Esophagus squamous epithelium (tissue), 5 donors: Measurements from ENCODE around the gene NR3C2. TPM values are rescaled to one million over a fixed set of nuclear protein-coding genes. Genes with fewer than 3 reads are reported as not detected.

Experiments used
- DNase-seq: peaks from one replicate; lab custom pipeline; 2025; lab: John Stamatoyannopoulos, UW
- H3K27ac ChIP-seq, 4 donors: fragments of 200-600 bp; sonication (generic); one replicate each; pipeline ENCODE4 v1.5.1; 2016 to 2019; ENCODE audit warnings: mild to moderate bottlenecking in 1 of 4
- H3K27me3 ChIP-seq, 4 donors: fragments of 200-600 bp; sonication (generic); 1 replicate in 3 of 4; 2 replicates in 1 of 4; pipeline versions ENCODE4 v1.5.1 to v1.6.0; 2017 to 2021; ENCODE audit warnings: antibody characterized with exemption in 1 of 4
- H3K36me3 ChIP-seq, 3 donors: fragments of 200-600 bp; sonication (generic); one replicate each; pipeline ENCODE4 v1.5.1; 2016 to 2019
- H3K4me1 ChIP-seq, 3 donors: fragments of 200-600 bp; sonication (generic); one replicate each; pipeline ENCODE4 v1.5.1; 2017 to 2019
- H3K4me3 ChIP-seq, 4 donors: fragments of 200-600 bp; sonication (generic); 1 replicate in 3 of 4; 2 replicates in 1 of 4; pipeline ENCODE4 v1.5.1; 2016 to 2019; ENCODE audit warnings: mild to moderate bottlenecking in 2 of 4, moderate library complexity in 1 of 4
- H3K9me3 ChIP-seq, 3 donors: fragments of 200-600 bp; sonication (generic); one replicate each; pipeline ENCODE4 v1.5.1; 2016 to 2019
- CTCF ChIP-seq, 6 experiments: fragments of 450-650 bp in 4 of 6; fragments of 200-600 bp in 2 of 6; sonication (generic) in 2 of 6; IDR thresholded peaks; one replicate each; pipeline ENCODE4 v1.5.1; 2016 to 2019; ENCODE audit warnings: antibody characterized with exemption in 6 of 6, mild to moderate bottlenecking in 4 of 6, moderate library complexity in 4 of 6
- POLR2A ChIP-seq, 4 donors: fragments of 450-650 bp; IDR thresholded peaks; one replicate each; pipeline ENCODE4 v1.6.1; 2017; ENCODE audit warnings: antibody characterized with exemption in 4 of 4, mild to moderate bottlenecking in 4 of 4, moderate library complexity in 3 of 4
- WGBS, 2 donors: methylation state at CpG; one replicate each; pipeline ENCODE4 v1.1.5; 2018; 5-methylcytosine and 5-hydroxymethylcytosine counted together
- intact Hi-C: fragments of 100-400 bp; cut with DNase I; formaldehyde crosslinking; loops from one replicate; pipeline ENCODE4 v1.15.0; 2022
- total RNA-seq, 4 donors: library from RNA; depleted of rRNA; stranded (reverse); fragments of >200 nt; gene quantifications; one replicate each; pipeline ENCODE4 v1.1.0, GENCODE V29; 2016
- donor health status: DM: yes; HTN: yes; CAD: no.

The NR3C2 gene
- total RNA-seq, 4 donors from 2014 or later: 1.2 to 5.3 (median 2.3) TPM

DNA sequence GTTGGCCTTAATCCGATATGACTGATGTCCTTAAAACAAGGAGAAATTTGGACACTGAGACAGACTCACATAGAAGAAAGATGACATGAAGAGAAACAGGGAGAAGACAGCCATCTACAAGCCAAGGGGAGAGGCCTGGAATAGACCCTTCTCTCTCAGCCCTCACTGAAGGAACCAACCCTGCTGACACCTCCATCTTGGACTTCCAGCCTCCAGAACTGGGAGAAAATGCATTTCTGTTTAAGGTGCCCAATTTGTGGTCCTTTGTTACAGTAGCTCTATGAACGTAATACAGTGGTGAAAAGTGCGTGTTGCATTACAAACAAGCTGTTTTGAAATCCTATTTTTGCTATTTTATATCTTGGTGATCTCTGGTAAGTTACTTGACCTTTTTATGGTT, 366.8 kb downstream of the NR3C2 start:
- peaks cover 0 to 97% (median 0%) of the 10 kb centered on the region in 3 donors for H3K36me3 ChIP-seq
- H3K27ac ChIP-seq: no peak overlapping the region
- DNase-seq: no peak
- peaks cover 0 to 18% (median 11%) of the 10 kb centered on the region in 3 donors for H3K9me3 ChIP-seq
- 94 to 98% methylated on average over 3 of the region's 3 CpGs for WGBS, 2 donors
- TF ChIP-seq CTCF (IDR thresholded peaks at IDR 0.05) (no peak), POLR2A (IDR thresholded peaks at IDR 0.05) (no peak)
- intact Hi-C loops: no loop called here
- no peak overlapping the region for H3K4me3 ChIP-seq
- H3K27me3 ChIP-seq: no peaks in the 10 kb centered on the region
- H3K4me1 ChIP-seq: no peaks in the 10 kb centered on the region

GRCh38 chr4:148074462-148074861, 367.8 kb downstream of the NR3C2 start:
- Histone ChIP-seq H3K27ac (no peak overlapping the region), H3K27me3 (no peaks in the 10 kb centered on the region), H3K4me1 (peaks cover 0 to 9% (median 0%) of the 10 kb centered on the region in 3 donors), H3K9me3 (peaks cover 0 to 18% (median 11%) of the 10 kb centered on the region in 3 donors), H3K36me3 (peaks cover 0 to 87% (median 0%) of the 10 kb centered on the region in 3 donors), H3K4me3 (no peak overlapping the region)
- no peak for DNase-seq
- WGBS, 2 donors: 92 to 100% methylated on average over 2 of the region's 5 CpGs
- TF ChIP-seq POLR2A (IDR thresholded peaks at IDR 0.05) (no peak), CTCF (IDR thresholded peaks at IDR 0.05) (no peak)
- intact Hi-C loops: no loop called here

DNA sequence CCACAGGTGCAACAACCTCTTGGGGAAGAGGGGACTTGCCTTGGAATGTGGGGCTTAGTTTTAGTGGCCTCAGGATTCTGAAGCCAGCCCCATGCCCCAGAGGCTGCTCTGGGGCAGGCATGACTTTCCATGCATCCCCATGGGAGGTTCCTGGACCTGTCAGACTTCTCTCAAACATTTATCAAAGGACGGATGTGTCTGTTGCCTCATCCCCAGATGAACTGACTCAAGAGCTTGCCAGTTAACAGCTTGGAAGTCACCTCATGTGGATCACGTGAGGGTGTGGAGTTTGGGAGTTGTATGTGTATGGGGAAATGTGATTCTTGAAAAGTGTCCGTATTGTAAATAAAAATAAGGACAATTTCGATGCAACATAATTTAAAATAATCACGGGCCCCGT, 368.9 kb downstream of the NR3C2 start:
- intact Hi-C loops: no loop called here
- DNase-seq: no peak

GRCh38 chr4:148072789-148073188, 369.4 kb downstream of the NR3C2 start:
- peaks cover 0 to 18% (median 0%) of the 10 kb centered on the region in 3 donors for H3K4me1 ChIP-seq
- 91 to 96% methylated on average over 5 to 8 of the region's 9 CpGs for WGBS, 2 donors
- intact Hi-C loops: no loop called here
- H3K4me3 ChIP-seq: no peak overlapping the region
- no peak overlapping the region for H3K27ac ChIP-seq
- peaks cover 0 to 82% (median 0%) of the 10 kb centered on the region in 3 donors for H3K36me3 ChIP-seq
- H3K9me3 ChIP-seq: peaks cover 0 to 18% (median 11%) of the 10 kb centered on the region in 3 donors
- TF ChIP-seq CTCF (IDR thresholded peaks at IDR 0.05) (no peak), POLR2A (IDR thresholded peaks at IDR 0.05) (no peak)
- DNase-seq: no peak
- no peaks in the 10 kb centered on the region for H3K27me3 ChIP-seq

More for the DNA sequence above, 368.9 kb downstream of the NR3C2 start:
- Histone ChIP-seq H3K9me3 (peaks cover 0 to 18% (median 11%) of the 10 kb centered on the region in 3 donors), H3K27me3 (no peaks in the 10 kb centered on the region), H3K4me1 (peaks cover 0 to 18% (median 0%) of the 10 kb centered on the region in 3 donors), H3K4me3 (no peak overlapping the region), H3K36me3 (peaks cover 0 to 82% (median 0%) of the 10 kb centered on the region in 3 donors), H3K27ac (no peak overlapping the region)
- no peak for TF ChIP-seq CTCF (IDR thresholded peaks at IDR 0.05)
- TF ChIP-seq POLR2A (IDR thresholded peaks at IDR 0.05): no peak
- 87 to 90% methylated on average over 6 of the region's 6 CpGs for WGBS, 2 donors

- TF ChIP-seq CTCF (IDR thresholded peaks at IDR 0.05) (no peak), POLR2A (IDR thresholded peaks at IDR 0.05) (no peak)
- Histone ChIP-seq H3K36me3 (peaks cover 0 to 84% (median 0%) of the 10 kb centered on the region in 3 donors), H3K27me3 (no peaks in the 10 kb centered on the region), H3K4me1 (peaks cover 0 to 18% (median 3%) of the 10 kb centered on the region in 3 donors), H3K27ac (no peak overlapping the region), H3K4me3 (no peak overlapping the region), H3K9me3 (peaks cover 0 to 18% (median 11%) of the 10 kb centered on the region in 3 donors)
- intact Hi-C loops: no loop called here
- WGBS, 2 donors: 74 to 77% methylated on average over 2 to 3 of the region's 4 CpGs
- DNase-seq: no peak
Measured at GRCh38 chr4:148071009-148071408, 371.2 kb downstream of the NR3C2 start.
